ENCODE results near the gene INHA.

- no peak for TF ChIP-seq TEAD4 (IDR thresholded peaks at IDR 0.05)
- no peak for TF ChIP-seq RAD21 (IDR thresholded peaks at IDR 0.05; ENCODE audit: low read depth)
- no peak for TF ChIP-seq TAF1 (IDR thresholded peaks at IDR 0.05; ENCODE audit: low read depth)
- no peak for TF ChIP-seq EP300 (IDR thresholded peaks at IDR 0.05; ENCODE audit: borderline replicate concordance)
- TF ChIP-seq, protein P1, sequence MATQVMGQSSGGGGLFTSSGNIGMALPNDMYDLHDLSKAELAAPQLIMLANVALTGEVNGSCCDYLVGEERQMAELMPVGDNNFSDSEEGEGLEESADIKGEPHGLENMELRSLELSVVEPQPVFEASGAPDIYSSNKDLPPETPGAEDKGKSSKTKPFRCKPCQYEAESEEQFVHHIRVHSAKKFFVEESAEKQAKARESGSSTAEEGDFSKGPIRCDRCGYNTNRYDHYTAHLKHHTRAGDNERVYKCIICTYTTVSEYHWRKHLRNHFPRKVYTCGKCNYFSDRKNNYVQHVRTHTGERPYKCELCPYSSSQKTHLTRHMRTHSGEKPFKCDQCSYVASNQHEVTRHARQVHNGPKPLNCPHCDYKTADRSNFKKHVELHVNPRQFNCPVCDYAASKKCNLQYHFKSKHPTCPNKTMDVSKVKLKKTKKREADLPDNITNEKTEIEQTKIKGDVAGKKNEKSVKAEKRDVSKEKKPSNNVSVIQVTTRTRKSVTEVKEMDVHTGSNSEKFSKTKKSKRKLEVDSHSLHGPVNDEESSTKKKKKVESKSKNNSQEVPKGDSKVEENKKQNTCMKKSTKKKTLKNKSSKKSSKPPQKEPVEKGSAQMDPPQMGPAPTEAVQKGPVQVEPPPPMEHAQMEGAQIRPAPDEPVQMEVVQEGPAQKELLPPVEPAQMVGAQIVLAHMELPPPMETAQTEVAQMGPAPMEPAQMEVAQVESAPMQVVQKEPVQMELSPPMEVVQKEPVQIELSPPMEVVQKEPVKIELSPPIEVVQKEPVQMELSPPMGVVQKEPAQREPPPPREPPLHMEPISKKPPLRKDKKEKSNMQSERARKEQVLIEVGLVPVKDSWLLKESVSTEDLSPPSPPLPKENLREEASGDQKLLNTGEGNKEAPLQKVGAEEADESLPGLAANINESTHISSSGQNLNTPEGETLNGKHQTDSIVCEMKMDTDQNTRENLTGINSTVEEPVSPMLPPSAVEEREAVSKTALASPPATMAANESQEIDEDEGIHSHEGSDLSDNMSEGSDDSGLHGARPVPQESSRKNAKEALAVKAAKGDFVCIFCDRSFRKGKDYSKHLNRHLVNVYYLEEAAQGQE (IDR thresholded peaks at IDR 0.05; ENCODE audit: low read depth), result peak; percentile 33; the same call in 1 of the 2 replicates
- no peak for TF ChIP-seq YY1 (IDR thresholded peaks at IDR 0.05; ENCODE audit: low read depth)
- TF ChIP-seq CEBPB (IDR thresholded peaks at IDR 0.05), result no peak
- TF ChIP-seq CREB1 (IDR thresholded peaks at IDR 0.05; ENCODE audit: low read depth), result no peak
- TF ChIP-seq, protein P2, sequence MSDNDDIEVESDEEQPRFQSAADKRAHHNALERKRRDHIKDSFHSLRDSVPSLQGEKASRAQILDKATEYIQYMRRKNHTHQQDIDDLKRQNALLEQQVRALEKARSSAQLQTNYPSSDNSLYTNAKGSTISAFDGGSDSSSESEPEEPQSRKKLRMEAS (IDR thresholded peaks at IDR 0.05), result no peak
- no peak for TF ChIP-seq EGR1 (IDR thresholded peaks at IDR 0.05)
- TF ChIP-seq, protein P3, sequence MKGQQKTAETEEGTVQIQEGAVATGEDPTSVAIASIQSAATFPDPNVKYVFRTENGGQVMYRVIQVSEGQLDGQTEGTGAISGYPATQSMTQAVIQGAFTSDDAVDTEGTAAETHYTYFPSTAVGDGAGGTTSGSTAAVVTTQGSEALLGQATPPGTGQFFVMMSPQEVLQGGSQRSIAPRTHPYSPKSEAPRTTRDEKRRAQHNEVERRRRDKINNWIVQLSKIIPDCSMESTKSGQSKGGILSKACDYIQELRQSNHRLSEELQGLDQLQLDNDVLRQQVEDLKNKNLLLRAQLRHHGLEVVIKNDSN (IDR thresholded peaks at IDR 0.05), result no peak
These were observed 9.8 kb upstream of the INHA start for GRCh38 chr2:219562049-219563020.

Data from Ishikawa (cell line).